LoVo (cell line): ENCODE results near the gene ZNF423.

Experiments
- DNase-seq: peaks from one replicate; pipeline ENCODE4 v3.0.0-alpha.2; 2016; ENCODE audit warnings: low spot score

The ZNF423 gene

DNA sequence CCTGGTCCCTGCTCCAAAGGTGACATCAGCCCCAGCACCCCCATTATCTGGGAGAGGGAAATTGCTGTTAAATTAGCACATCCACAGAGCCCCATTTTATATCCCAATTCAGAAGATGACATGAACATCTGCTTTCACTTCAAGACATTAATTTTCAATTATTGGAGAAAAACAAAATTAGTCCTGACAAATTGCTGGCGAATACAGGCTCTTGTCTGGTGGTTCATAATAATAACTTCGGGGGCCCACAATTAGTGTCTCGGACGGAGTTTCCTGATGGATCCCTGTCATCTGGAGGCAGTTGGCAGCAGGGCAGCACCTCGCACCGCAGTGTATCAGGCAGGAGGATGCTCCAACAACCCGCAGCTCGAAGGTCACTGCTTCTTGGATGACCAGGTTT, 7.4 kb downstream of the ZNF423 start:
- DNase-seq, result no peak

DNA sequence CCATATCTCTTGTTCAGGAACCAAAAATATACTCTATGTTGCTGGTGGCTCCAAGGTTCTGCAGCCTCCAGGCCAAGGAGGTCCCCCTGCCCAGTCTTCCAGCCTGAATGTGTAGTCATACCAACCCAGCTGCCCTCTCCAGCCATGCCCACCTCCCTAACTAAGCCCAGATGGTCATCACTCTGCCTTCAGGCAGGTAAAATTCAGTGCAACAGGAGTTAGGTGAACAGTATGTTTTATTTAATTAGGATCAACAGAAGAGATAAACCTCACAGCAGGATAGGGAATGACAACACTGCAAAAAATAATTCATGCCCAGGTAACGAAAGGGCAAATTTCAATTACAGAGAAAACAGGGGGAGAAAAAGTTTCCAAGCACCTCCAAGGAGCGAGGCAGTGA, 9.1 kb downstream of the ZNF423 start:
- DNase-seq, result no peak

DNA sequence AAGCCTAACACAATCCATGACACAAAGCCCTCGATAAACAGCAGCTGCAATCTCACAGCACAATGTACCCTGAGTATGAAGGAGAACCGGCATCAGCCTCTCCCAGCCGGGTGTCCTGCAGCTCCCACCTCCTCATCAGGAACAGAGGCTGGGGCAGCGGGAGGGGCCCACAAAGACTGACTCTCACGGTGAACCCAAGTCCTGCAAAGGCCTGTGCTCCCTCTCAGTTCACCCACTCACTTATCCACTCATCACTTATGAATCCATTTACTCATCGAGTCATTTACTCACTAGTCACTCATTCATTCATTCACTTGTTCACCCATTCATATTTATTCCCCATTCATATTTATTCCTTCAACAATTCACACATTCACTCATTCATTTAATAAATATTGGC, 11.6 kb downstream of the ZNF423 start:
- no peak for DNase-seq

DNA sequence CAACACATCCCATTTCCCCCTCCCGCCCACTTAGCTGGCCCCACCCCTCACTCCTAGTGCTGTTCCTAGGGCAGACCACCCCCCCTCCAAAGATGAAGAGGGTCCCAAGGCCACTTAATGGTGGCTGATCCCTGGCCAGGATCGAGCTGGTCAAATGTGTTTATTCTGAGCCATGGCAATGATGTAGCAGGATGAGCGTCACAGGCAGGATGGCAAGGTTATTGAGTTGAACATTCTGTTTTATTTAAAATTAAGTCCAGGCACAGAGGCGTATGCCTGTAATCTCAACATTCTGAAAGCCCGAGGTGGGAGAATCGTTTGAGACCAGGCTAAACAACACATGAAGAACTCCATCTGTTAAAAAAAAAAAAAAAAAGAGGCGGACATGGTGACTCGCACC, 12.2 kb downstream of the ZNF423 start:
- DNase-seq, result no peak

DNA sequence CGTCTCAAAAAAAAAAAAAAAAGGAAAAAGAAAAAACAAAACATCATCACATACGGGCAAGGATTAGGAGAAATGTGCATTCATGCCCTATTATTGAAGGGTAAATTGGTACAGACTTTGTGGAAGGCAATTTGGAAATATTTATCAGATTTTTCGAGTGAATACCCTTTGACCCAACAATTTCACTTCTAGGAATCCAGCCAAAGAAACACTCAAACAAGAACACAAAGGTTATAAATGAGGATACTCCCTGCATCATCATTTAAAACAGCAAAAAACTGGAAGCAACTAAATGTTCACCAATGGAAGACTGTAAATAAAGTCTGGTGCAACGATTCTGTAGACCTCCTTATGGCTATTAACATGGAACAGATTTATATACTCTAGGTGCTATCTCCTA, 12.9 kb downstream of the ZNF423 start:
- no peak for DNase-seq

DNA sequence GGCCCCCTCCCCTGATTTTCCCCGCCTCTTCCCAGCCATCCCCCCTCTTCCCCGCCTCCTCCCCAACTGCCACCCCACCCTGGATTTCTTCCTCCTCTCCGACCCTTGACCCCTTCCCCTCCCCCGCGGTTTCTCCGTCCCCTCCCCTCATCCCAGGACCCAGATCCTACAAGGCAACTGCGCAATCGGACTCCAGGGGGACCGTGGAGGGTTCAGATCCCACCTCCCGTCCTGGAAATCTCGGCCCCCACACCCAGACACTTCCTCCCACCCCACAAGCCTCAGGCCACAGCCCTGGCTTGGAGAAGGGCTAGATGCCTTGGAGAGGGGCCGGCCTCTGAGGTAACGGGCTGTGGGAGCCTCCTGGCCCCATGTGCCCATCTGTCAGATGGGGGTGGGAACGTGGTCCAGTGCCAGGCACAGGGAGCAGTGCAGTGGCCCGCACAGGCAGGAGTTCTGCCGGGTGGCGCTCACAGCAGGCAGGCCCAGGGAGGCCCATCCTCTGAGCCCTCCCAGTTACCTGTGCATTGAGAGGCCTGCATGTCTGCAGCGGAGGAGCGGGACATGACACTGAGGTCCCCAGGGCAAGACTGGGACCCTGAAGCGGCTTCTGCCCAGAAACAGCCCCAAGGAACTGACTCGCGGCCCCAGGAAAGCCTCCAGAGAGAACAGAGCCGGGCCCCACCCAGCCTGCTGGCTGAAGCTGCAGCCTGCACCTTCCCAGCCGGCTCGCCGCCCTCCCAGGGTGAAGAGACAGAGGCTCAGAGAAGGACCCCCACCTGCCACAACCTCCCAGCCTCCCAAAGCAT, 16.7 kb downstream of the ZNF423 start:
- no peak for DNase-seq

DNA sequence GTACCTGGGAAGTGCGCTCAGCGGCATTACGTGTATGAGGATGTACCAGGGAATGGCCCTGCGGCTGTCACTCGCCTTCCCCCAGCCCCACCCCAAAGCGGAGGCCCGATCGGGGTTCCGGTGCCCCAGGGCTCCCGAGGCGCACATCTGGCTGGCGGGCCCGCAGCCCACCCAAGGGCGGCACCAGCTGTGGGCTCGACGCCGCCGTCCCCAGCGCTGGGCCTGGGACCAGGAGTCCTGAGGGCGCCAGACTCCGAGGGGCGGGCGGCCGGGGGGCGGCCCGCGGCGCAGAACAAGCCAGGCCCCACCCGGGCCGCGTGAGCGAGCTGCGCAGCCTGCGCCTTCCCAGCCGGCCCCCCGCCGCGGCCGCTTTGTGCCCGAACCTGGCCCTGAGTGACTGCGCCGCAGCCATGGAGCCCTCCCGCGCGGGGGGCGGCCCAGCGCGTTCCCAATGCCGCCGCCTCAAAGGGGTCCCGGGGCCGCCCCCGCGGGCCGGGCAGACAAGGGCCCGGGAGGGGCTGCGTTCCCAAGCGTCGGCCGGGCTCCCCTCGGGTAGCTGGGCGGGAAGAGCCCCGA, 17.4 kb downstream of the ZNF423 start:
- DNase-seq, result no peak

DNA sequence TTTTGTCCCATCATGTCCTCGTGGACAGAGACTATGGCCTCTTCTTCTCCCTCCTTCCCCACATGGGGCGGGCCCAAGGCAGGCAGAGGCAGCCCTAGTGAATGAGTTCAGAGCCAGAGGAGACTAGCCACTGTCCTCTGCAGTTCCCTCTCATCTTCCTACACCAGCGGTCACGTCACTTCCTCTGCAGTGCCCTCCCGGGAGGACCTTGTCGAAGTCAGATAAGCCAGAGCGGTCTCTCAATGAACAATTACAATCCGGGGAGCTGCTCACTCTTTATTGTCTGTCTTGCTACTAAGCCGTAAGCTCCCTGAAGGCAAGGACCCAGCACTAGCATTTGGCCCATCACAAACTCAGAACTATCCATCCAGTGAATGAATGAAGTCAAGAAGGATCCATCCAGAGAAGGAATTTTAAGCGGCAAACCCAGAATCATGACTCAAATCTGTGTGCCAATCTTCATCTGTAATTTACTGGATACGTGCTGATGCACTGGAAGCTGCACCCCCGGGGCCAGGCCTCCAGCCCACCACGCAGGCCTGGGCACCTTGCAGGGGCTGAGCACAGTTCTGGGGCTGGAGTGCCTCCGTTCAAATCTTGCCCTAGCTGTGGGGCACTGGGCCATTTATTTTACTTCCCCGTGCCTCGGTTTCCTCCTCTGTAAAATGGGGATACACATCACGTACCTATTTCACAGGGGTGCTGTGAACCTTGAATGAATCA, 18.1 kb downstream of the ZNF423 start:
- no peak for DNase-seq

DNA sequence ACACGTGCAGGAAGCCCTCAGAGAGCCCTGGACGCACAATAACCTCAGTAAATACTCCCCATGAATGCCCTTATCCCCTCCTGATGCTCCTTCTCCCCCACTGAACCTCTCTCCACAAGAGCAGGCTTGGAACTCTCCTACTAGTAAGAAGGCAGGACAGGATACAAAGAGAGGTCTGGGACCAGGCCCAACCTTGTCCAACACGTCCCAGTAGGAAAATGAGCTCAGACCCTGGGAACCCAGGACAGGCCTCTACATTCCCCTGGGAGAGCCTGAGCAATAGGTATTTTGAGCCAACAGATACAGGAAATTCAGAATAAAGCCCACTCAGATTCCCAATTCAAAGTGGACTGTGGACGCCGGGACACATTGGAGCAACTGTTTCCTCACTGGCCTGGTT, 19.2 kb downstream of the ZNF423 start:
- DNase-seq, result no peak

DNA sequence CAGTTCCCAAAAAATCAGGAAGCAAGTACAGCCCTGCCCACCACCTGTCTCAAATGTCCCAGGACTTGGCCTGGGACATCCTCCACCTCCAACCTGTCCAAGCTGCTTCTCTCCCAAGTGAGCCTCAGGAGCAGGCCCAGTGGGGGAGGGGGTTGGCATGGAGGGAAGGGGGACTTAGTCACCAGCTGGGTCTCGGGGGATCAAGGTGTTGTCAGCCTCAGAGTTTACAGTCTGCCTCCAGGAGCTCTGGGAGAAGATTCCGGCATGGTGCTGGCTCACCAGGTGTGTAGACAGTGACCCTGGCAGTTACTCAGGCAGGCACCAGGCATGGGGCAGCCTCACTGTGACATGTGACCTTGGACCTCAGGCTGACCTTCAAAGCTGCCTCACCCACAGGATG, 19.7 kb downstream of the ZNF423 start:
- DNase-seq, result no peak

DNA sequence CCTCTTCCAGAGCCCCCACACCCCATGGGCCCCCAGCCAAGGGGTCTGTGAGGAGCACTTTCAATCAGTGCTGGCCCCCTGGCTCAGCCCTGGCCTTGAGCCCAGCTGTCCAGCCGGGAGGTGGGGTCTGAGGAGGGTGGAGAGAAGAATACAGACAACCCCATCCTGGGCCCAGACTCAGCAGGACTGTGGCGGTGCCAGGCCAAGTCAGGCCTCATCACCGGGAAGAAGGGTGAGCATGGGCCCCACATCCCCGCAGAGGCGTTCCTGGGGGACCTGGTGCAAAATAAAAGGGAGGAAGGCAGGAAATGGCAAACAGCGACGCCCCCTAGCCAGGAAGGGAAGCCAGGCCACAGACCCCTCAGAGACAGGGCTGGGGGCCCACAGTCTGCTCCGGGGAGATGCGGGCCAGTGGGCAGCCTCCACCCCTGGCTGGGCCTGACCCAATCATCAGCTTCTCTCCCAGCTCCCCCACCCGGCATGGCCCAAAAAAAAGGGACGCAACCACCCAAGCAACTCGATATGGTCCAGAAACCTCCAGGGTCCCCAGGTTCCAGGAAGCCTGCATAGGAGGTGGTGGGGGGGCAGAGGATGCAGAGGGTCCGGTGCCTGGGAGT, 20.6 kb downstream of the ZNF423 start:
- no peak for DNase-seq

DNA sequence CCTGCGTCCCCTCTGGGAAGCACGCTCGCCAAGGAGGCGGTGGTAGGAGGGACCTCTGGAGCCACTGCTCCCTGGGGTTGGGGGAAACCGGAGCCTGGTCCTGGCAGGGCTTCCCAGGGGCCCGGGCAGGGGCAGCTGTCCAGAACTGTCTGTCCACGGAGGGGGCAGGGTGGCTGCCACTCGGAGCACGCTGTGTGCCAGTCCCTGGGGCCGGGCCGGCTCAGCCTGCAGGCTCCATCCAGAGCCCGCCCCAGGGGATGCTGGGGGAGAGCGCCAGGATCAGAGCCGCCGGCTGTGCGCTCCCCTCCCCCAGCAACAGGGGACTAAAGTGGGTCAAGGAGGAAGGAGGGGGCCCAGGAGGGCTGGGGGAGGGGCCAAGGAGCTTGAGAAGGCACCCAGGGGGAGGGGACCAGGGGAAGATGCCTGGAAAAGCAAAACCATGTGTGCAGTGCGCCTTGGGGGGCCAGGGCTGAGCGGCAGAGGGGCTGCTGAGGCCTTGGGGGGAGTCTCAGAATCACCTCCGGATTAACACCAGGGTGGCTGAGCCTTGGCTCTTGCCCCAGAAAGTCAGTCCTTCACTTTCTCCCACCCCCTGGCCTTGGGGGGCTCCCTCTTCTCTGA, 21.3 kb downstream of the ZNF423 start:
- DNase-seq, result no peak

DNA sequence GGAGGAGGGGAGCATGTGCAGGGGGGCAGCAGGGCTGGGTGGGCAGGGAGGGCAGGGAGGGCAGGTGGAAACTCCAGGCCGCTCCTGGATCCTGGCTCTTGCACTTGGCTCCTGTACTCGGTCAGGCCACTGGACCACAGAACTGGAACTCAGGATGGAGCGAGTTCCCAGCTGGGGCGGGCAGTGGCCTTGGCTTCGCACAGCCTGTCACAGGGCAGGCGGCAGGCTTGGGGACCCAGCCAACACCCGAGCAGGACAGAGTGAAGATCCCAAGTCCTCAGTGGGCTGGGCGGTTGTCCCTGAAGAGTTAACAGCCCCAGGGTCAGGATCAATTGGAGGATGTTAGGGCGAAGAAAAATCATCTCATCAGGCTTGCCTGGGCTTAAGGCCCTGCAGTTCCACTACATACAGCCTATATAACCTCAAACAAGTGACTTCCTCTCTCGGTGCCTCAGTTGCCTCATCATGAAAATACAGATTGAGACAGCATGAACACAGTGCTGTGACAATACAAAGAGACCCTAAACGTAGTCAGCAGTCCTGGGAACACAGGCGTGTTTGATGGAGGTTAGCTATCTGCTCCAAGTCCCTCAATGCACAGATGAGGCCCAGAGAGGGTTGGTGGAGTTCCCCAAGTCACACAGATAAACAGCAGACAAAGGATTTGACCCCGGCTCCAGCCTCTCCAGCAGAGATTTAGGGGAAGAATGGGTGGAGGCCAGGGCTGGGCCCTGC, 21.9 kb downstream of the ZNF423 start:
- no peak for DNase-seq

DNA sequence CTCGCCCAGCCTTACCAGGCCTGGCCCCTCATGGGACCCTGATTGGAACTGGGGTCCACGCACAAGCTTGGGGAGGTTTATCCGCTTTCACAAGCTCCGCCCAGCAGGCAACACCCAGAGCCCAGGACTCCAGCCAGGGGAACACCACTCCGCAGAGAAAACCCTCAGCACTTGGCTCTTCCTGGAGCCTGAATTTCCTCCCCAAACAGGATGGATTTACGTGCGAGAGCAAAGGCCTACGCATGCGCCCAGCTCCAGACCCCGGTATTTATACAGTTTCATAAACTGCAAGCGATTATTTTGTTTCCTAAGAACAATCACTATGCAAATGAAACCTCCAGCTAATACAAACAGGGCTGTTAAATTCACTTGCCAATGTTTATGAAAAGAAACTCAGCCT, 22.8 kb downstream of the ZNF423 start:
- DNase-seq, result no peak

DNA sequence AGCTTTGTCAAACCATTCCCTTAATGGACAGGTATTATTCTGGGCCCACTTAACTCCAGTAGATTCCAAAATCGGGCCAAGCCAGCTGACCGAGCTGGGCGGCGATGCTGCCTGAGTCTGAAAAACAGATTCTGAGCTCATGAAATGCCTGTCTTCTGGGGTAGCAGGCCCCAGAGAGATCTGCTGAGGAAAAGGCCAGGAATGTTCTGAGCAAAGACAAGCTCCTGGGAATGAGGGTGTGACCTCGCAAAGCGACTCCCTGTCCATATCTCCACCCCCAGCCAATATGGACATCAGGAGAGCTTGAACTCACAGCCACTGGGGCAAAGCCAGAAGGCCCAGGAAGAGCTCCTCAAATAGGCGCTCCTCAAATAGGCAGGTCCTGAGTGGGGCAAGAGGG, 23.7 kb downstream of the ZNF423 start:
- DNase-seq, result no peak

DNA sequence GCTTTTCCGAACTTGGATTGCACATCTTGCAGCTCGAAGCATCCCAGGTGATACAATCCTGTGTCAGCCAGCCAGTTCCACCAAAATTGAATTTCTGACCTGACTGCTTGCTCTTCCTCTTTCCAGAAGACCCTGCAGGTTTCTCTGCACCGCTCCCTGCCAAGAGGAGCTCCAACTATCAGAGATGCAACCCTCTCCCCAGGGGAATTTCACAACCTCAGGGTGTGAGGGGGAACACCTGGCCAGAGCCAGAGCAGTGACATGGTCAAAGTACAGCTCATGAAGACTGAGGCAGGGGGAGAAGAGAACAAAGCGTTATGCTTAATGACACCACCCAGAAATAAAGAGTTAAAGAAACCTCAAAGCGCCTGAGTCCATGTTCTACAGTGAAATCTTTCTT, 25.0 kb downstream of the ZNF423 start:
- DNase-seq, result no peak

DNA sequence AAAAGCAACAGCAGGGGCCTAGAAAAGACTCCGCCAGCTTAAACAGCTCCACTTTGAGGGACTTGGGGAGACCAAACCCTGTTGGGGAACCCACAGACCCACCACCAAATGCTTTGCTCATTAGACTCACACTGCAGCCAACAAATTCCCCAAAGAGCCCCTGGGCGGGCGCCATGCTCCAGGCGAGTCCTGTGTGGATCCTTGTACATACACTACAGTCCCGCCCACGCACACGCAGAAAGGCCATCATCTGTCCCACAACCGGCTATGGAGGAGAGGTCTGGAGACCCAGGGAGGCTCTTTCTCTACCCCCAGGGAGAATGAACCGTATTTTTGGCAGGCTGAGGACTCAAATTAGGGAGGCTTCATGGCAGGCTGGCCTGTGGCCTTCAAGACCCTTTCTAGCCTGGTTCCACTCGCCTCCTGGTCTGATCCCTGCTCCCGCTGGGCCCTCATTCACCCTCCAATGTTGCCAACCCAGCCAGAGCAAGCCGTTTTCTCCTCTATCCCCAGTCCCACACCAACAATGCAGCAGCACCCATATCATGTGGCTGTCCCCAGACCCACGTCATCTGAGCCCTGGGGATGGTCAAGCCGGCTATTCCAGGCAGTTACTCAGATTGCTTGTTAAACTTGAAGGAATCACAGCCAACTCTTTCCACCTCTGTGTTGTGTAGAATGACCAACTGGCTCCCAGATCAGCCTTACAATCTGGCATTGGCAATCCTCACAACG, 27.2 kb downstream of the ZNF423 start:
- no peak for DNase-seq

DNA sequence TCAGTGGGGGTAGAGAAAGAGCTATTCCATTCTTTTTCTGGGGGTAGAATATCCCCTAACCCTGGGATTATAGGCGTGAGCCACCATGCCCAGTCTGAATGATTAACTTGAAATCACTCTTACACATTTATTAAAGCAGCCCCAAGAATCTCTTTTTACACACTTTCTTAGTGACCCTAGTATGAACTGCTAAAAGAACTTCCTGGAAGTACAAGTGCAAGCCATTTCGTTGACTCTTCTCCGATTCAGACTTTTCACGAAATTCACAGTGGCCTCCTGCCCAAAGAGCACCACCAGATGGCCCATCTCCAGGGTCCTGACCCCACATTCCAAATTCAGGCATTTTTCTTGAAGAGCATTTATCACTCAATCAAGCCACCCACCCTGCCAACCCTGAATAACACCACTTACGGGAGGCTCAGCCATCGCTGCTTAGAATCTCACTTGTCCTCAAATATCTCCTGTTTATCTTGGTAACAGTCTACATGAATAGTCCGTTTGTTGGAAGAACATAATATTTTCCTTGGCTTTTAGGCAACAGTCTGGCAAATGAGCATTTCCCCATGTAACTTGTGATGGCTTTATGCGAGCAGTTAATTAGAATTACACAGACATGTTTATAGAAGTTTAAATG, 28.0 kb downstream of the ZNF423 start:
- no peak for DNase-seq

DNA sequence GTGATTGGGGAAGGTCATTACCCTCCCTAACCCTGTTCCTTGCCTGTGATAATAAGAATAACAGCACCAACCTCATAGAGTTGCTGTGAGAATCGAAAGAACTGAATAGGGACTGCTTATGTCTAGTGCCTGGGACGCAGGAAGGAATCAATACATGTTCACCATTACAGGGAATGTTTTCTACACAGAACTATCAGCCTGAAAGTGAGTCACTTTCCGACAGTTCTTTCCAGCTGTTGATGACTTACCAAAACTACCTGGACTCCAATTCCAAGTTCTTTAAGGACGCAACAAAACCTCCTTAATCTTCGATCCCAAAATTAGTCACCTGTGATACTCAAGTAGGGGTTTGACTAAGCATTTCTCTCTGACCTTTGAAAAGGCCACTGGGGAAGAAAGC, 29.4 kb downstream of the ZNF423 start:
- no peak for DNase-seq

DNA sequence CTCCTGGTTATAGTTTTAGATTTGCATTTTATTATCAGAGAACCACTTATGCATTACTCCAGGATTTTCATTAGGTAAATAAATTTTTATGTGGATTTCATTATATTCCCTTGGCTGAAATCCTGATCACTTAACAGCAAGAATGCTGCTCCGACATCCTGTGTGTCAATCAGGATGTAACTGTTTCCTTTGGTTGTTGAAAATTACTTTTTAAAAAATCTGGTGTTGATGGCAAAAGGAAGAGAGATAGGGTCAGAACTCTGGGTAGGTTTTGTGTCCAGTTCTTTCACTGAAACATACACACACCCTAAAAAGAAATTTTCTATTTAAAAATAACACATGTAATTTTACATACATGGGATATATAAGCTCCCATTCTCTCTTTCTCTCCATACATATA, 30.9 kb downstream of the ZNF423 start:
- DNase-seq, result no peak

DNA sequence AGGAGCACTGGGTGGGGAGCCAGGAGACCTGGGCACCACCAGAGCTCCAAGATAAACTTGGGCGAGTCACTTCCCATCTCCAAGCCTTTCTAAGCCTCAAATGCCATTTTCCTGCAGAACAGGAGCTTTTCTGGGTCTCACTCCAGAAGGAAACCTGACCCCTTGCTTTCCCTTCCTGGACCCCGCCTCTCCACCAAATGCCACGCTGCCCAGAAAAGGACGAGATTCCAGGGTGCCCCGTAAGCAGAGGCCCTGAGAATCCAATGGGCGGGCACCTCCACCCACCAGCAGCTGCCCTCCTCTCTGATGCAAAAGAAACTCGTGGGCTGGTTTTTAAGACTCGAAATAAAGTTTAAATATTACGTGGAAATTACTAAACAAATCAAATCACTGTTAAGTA, 31.3 kb downstream of the ZNF423 start:
- no peak for DNase-seq
